ENCODE measurements around the gene KLHL21. TPM values are rescaled to one million over a fixed set of nuclear protein-coding genes. Genes with fewer than 3 reads are reported as not detected.

KLHL21 gene
- total and polyA plus RNA-seq, 9 of the 15 experiments (the other 6 are each of a cell fraction or from before 2014, with no cell fraction given) = 2.1 to 42.1 (median 17.5) TPM

DNA sequence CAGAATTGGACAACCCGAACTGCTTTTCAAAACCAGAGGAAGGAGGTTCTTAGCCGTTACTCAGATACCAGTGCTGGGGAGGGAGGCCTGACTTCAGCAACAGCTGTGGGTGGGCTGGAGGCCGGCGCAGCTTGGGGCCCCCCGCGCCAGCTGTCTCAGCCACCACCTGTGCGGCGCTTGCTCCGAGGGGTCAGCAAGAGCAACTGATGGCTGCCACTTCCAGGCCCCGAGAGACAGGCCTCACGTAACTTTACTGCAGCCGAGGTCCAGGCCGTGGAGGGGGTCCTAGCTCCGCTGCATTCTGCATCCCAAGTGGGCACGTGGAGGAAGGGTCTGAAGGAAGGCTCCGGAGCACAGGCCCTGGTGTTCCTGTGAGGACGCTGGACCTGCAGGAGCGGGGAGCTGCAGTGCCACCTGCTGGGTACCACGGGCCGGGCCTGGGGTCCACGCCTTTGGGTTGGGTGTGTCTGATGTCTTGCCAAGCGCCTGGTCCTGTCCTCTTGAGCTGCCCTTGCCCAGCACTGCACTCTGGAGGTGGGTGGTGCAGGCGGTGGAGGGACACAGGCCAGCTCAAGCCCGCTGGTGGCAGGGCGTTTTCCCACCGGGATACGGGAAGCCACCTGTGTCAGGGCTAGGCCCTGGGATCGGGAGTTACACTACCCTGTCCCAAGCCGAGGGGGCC is 31.8 kb upstream of the KLHL21 start (continued):
- TF ChIP-seq, protein P1, sequence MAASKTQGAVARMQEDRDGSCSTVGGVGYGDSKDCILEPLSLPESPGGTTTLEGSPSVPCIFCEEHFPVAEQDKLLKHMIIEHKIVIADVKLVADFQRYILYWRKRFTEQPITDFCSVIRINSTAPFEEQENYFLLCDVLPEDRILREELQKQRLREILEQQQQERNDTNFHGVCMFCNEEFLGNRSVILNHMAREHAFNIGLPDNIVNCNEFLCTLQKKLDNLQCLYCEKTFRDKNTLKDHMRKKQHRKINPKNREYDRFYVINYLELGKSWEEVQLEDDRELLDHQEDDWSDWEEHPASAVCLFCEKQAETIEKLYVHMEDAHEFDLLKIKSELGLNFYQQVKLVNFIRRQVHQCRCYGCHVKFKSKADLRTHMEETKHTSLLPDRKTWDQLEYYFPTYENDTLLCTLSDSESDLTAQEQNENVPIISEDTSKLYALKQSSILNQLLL (CRISPR knock-in tag; IDR thresholded peaks at IDR 0.05; ENCODE audit: borderline replicate concordance) = no peak
- no peak for TF ChIP-seq TEAD4 (IDR thresholded peaks at IDR 0.05; ENCODE audit: low read length)
- 0 out of 2 replicates have a peak, but pooled peaks have one; percentile 9 for TF ChIP-seq TEAD4 (CRISPR knock-in tag; IDR thresholded peaks at IDR 0.05; ENCODE audit: borderline replicate concordance)
- TF ChIP-seq ZZZ3 (IDR thresholded peaks at IDR 0.05) = no peak
- no peak for TF ChIP-seq DNMT1 (IDR thresholded peaks at IDR 0.05)
- TF ChIP-seq PPARD (CRISPR knock-in tag; IDR thresholded peaks at IDR 0.05) = no peak
- no peak for TF ChIP-seq HSF4 (CRISPR knock-in tag; IDR thresholded peaks at IDR 0.05; ENCODE audit: borderline replicate concordance)
- TF ChIP-seq MYNN (IDR thresholded peaks at IDR 0.05) = peak; percentile 50; the same call in 1 of the 2 replicates
- no peak for TF ChIP-seq MYNN (CRISPR knock-in tag; IDR thresholded peaks at IDR 0.05)
- TF ChIP-seq ZNF316 (IDR thresholded peaks at IDR 0.05) = no peak
- TF ChIP-seq, protein P2, sequence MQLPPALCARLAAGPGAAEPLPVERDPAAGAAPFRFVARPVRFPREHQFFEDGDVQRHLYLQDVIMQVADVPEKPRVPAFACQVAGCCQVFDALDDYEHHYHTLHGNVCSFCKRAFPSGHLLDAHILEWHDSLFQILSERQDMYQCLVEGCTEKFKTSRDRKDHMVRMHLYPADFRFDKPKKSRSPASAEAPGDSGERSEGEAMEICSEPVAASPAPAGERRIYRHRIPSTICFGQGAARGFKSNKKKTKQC (CRISPR knock-in tag; IDR thresholded peaks at IDR 0.05) = no peak
- TF ChIP-seq MEF2D (tag; conservative IDR thresholded peaks at IDR 0.05; ENCODE audit: low read depth) = no peak
- TF ChIP-seq, protein P3, sequence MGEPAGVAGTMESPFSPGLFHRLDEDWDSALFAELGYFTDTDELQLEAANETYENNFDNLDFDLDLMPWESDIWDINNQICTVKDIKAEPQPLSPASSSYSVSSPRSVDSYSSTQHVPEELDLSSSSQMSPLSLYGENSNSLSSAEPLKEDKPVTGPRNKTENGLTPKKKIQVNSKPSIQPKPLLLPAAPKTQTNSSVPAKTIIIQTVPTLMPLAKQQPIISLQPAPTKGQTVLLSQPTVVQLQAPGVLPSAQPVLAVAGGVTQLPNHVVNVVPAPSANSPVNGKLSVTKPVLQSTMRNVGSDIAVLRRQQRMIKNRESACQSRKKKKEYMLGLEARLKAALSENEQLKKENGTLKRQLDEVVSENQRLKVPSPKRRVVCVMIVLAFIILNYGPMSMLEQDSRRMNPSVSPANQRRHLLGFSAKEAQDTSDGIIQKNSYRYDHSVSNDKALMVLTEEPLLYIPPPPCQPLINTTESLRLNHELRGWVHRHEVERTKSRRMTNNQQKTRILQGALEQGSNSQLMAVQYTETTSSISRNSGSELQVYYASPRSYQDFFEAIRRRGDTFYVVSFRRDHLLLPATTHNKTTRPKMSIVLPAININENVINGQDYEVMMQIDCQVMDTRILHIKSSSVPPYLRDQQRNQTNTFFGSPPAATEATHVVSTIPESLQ (CRISPR knock-in tag; IDR thresholded peaks at IDR 0.05) = no peak
- no peak for TF ChIP-seq SRF (CRISPR knock-in tag; IDR thresholded peaks at IDR 0.05)
- no peak for TF ChIP-seq ESRRB (CRISPR knock-in tag; IDR thresholded peaks at IDR 0.05; ENCODE audit: borderline replicate concordance)
- TF ChIP-seq, protein P4, sequence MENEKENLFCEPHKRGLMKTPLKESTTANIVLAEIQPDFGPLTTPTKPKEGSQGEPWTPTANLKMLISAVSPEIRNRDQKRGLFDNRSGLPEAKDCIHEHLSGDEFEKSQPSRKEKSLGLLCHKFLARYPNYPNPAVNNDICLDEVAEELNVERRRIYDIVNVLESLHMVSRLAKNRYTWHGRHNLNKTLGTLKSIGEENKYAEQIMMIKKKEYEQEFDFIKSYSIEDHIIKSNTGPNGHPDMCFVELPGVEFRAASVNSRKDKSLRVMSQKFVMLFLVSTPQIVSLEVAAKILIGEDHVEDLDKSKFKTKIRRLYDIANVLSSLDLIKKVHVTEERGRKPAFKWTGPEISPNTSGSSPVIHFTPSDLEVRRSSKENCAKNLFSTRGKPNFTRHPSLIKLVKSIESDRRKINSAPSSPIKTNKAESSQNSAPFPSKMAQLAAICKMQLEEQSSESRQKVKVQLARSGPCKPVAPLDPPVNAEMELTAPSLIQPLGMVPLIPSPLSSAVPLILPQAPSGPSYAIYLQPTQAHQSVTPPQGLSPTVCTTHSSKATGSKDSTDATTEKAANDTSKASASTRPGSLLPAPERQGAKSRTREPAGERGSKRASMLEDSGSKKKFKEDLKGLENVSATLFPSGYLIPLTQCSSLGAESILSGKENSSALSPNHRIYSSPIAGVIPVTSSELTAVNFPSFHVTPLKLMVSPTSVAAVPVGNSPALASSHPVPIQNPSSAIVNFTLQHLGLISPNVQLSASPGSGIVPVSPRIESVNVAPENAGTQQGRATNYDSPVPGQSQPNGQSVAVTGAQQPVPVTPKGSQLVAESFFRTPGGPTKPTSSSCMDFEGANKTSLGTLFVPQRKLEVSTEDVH (IDR thresholded peaks at IDR 0.05; ENCODE audit: low read depth, partially characterized antibody) = no peak
- TF ChIP-seq PCBP1 (IDR thresholded peaks at IDR 0.05; ENCODE audit: low read depth, low read length, poor library complexity, severe bottlenecking) = no peak
- TF ChIP-seq FOXJ2 (tag; IDR thresholded peaks at IDR 0.05) = no peak
- TF ChIP-seq MYBL2 (IDR thresholded peaks at IDR 0.05; ENCODE audit: low read depth) = no peak
- TF ChIP-seq MYBL2 (CRISPR knock-in tag; IDR thresholded peaks at IDR 0.05; ENCODE audit: borderline replicate concordance) = no peak
